GM18519 (cell line): ENCODE results near the gene FAM193B.

Experiments
- ATAC-seq: cut with Tn5 transposase; IDR thresholded peaks from one replicate; pipeline ENCODE4 v1.9.1; 2021; ENCODE audit warnings: mild to moderate bottlenecking, moderate library complexity; ENCODE audit not compliant: unreplicated experiment, low FRiP score

The FAM193B gene

DNA sequence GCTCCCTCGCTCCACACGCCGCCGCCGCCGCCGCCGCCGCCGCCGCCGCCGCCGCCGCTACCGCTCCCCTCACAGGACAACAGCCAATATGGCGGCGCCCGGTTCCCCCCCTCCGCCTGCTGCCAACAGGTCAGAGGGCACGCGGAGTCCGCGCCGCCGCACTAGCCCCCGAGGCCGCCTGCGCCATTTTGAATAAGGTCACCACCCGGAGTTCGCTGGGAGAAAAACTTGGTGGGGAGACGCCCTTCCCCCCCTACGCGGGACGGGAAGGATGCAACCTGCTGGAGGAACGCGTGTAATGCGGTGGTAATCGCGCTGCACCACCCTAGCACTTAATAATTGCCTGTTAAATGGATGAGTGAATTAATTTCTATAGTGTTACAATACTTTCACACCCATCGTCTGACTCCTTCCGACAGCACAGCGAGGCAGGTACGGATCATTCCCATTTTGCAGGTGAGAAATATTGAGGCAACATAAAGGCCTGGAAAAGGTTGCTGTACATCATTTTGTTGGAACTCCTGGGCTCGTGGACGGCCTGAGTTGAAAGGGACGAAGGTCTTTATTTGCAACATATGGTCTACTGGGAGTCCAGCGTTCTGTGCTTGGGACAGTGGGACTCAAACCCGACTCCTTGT is at the start of gene FAM193B:
Gene FAM193B, minus strand, starts transcription at position 90 of the 638 bp plus-strand sequence. CDS start 105 bp downstream, outside the sequence.
- peak; percentile 55 for ATAC-seq

DNA sequence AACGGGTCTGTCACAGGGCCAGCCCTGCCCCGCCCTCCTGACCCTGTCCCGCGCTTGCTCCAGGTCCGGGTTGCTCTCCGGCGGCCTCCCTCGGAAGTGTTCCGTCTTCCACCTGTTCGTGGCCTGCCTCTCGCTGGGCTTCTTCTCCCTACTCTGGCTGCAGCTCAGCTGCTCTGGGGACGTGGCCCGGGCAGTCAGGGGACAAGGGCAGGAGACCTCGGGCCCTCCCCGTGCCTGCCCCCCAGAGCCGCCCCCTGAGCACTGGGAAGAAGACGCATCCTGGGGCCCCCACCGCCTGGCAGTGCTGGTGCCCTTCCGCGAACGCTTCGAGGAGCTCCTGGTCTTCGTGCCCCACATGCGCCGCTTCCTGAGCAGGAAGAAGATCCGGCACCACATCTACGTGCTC is 49.8 kb upstream of the FAM193B start:
- ATAC-seq = no peak

DNA sequence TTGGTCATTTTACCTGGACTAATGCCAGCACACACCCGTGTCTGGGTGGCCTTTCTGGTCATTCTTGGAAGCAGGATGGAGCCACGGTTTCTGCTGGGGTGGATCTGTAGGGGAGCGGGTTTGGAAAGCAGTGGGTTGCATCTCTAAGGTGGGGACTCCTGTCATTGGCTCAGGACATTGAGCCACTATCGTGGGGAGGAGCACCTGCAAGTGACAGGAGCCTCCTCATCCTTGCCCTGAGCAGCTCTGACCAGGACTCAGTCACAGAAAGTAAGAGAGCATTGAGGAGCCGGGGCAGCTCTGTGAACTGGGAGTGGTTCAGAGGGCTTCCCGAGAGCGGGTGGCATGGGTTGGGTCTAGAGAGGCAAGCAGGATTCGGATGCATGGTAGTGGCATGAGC is 49.3 kb upstream of the FAM193B start:
- ATAC-seq = no peak

DNA sequence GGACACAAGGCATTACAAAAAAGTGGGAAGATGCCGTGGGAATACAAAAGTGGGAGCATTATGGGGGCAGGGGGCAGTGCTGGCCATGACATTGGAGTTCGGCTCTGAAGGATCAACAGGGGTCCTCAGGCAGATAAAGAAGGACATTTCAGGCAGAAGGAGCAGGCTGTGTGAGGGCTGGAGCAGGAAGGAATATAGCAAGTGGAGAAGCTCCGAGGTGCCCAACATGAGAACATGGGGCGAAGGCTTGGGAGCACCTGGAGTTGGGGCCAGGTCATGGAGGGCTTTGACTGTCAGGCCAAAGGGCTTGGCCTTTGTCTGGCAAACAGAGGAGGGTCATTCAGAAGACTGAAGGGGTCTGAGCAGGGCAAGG is 48.1 kb upstream of the FAM193B start:
- ATAC-seq = no peak

DNA sequence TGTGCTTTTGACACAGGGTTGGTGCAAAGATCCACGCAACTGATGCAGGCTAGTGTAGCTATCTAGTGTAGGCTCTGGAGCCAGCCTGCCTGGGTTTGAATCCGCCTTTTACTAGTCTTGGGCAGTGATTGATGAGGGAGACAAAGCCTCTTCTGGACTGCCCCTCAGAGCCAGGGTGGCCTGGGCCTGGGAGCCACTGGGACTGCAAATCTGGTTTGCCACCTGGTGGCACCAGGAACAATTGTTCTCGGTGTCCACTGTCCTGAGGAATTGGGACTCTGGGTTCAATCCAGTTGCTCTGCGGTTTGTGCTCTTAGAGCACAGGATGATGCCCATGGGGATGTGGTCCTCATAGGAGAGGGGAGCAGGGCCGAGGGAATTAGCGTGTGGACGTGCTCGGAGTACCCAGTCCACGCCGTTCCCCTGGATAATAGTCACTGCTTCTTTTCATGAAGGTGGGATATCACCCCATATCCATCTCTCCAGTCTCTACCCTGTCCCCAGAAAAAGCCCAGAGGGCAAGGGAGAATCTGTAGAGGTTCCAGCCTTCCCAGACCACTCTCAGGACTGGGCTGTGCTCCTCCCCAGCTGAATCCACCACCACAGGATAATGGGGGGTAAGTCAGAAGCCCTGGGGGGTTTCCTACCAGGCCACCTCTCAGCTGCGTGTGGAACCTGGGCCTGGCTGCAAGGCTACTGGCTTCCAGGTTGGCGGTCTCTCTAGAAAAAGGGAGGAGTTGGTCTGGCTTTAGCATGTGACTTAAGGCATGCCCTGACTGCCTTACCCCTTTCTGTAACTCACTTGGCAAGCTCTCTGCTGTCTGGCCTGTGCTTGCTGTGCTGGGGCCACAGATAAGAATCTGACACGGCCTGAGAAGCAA is 47.5 kb upstream of the FAM193B start:
- no peak for ATAC-seq

DNA sequence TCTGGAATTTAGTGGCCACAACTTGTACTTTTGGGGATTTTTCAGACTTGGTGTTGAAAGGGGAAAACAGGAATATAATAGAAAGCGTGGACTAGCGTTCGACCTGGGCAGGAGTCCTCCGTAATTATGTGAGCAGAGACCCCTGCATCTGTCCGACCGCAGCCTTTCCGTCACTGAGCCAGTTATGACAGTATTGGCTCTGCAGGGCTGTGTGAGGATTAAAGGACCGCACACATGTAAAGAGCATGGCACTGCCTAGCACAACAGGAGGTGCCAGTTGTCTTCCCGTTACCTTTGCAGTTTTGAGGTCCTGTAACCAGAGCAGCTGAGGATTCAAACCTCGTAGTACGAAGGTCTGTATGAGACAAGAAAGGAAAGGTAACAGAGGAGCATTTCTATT is 46.8 kb upstream of the FAM193B start:
- no peak for ATAC-seq

DNA sequence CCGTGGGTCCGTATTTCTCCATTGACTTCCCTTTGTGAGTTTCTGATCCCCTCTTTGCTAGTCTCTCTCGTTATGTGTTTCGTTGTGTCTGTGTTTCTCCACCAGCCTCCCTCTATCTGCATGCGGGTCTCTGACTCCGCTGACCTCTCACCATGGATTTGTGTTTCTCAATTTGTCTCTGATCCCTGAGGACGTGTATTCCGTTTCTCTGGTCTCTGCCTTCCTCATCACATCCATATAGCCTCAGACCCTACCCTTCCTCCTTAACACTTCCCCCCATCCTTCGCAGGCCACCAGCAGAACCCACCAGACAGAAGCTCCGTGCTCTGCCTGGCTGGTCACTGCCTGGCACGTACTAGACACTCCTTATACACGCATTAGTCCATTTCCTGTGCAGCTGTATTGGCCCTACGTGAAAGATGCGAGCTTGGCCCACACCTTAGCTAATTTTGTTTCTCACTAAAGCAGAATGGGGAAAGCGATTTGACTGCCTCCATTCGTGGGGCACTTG is 46.2 kb upstream of the FAM193B start:
- ATAC-seq = no peak

DNA sequence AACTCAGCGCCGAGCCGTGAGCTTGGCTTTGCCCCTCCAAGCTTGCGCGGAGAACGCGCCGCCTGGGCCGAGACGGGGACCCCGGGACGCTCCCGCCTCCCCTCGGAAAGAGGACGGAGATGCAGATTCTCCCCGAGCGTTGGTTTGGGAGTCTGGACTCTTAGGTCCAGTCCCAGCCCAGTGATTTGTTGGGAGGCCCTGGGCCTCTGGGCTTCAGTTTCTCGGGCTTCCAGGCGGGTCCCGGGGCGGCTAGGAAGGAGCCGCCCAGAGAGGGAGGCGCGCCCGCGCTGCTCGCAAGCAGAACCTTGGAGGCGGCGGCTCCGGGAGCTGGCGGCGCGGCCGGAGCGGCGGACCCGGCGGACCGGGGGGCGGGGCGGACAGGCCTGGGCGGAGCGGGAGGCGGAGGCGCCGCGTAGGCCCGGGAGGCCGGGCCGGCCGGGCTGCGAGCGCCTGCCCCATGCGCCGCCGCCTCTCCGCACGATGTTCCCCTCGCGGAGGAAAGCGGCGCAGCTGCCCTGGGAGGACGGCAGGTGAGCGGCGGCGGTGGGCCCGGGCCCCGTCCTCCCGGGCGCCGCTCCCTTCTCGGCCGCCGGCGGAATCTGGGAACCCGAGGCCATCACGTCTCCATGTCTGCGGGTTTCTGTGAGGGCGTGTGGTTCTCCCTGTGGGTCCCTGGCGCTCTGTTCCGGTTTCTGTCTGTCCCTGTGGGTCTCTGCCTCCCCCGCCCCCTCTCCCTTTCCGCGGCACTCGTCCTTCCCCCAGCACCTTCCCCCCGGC is 45.6 kb upstream of the FAM193B start, which contains the start of gene B4GALT7:
Gene B4GALT7, plus strand, starts transcription at position 402 of the 777 bp plus-strand sequence. Its CDS starts 79 bp downstream, at position 481.
- ATAC-seq = peak; percentile 81

DNA sequence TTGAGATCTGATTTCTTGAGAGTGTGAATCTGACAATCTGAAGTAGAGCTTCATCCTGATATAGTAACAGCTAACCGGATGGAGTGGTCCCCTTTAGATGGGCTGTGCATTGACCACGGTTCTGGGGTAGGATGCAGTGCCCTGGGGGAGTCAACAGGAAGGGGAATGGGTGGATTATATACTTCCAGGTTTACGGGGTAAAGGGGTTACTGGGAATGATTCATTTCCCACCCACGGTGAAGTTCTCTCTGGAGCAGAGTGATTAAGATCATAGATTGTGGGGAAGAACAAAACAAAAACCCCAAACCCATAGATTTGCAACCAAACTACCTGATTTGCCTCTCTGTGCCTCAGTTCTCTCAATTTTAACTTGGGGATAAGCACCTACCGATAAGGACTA is 44.1 kb upstream of the FAM193B start:
- ATAC-seq = no peak

DNA sequence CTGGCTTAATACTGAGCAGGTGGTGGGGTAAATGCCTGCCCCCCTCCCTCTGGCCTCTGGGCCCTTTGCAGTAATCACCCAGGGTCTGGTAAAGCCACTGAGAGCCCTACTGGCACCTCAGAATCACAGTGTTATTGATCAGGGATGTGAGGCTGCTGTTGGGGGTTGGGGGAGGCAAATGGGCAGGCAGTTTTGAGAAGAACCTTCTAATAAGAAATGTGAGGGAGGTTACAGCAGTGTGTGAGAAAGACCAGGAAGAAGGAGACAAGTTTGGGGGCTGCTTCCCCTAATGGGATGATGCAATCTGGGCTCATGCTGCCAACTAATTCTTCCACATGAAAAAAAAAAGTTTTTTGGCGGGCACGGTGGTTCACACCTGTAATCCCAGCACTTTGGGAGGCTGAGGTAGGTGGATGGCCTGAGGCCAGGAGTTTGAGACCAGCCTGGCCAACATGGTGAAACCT is 42.4 kb upstream of the FAM193B start:
- no peak for ATAC-seq

DNA sequence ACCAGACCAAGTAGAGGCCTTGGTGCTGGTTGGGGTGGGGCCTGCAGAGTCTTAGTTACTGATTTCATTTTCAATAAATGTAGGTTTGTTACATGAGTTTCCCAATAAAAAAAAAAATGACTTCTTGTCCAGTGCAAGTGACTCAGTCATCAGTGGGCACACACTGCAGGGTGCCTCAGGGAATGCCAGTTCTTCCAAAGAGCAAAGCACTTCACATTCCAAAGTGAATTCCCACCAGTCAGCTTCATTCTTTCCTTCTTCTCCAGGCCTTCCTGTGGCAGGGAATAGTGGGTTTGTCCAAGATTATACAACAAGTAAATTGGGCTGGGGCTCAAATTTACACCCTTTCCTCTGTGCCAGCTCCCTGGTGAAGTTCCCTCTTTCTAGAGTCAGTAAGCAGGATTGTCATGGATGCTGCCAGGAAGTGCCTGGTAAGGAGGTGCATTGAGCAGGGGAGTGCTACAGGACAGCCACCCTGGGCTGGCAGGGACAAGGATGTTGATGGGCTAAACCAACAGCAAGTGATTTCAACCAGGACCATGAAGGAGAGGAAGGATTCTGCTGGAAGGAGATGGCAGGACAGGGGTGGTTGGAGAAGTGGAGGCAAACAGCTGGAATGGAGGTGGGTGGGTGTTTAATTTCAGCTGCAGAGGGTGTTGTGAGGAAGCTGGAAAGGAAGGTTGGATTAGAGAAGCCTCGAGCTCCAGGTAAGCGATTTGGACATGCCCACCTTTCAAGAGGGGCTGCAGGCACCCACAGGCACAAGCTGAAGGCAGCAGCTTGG is 41.8 kb upstream of the FAM193B start:
- ATAC-seq = no peak

DNA sequence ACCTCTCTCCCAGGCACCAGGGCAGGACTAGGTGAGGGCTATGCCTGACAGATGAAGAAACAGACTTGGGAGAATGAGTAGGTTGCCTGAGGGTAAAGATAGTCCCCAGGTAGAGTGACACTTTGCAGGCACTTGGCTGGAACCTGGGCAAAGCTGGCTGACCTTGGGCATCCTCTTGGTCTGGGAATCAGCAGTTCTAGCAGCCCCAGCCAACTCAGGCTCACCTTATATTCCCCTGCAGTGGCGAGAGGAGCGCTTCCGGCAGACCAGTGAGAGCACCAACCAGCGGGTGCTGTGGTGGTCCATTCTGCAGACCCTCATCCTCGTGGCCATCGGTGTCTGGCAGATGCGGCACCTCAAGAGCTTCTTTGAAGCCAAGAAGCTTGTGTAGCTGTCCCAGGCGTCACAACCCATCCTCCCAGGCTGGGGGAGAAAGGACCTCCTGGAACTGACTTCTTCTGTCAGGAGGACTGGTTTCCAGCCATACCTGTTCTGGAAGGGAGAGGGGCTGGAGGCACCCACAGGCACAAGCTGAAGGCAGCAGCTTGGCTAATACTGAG is 40.7 kb upstream of the FAM193B start:
- ATAC-seq = no peak

DNA sequence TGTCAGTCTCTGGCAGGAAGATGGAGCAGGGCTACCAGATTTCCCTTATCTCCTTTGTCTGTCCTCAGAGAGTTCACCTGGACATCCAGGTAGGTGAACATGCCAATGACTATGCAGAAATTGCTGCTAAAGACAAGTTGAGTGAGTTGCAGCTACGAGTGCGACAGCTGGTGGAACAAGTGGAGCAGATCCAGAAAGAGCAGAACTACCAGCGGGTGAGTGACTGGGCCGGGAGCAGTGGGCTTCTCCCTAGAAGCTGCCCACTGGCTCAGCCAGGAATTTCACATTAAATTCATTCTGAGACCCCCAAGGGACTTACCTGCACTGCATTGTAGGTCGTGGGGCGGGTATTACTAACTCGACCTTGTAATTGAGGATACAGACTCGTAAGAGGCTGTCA is 39.7 kb upstream of the FAM193B start:
- ATAC-seq = no peak

DNA sequence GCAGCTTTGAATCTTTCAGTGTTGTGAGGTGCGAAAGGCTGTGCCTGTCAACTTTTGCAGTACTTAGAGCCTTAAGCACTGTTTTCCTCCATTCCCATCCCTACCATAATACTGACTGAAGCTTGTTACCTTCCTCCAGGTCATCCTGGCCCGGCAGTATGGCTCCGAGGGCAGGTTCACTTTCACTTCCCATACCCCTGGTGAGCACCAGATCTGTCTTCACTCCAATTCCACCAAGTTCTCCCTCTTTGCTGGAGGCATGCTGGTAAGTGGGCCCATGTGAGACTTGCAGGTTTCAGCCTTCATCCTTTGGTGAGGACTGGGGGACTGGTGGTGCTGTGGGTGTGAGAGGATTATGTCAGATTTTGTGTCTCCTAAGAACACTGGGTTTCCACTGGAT is 39.1 kb upstream of the FAM193B start:
- no peak for ATAC-seq

DNA sequence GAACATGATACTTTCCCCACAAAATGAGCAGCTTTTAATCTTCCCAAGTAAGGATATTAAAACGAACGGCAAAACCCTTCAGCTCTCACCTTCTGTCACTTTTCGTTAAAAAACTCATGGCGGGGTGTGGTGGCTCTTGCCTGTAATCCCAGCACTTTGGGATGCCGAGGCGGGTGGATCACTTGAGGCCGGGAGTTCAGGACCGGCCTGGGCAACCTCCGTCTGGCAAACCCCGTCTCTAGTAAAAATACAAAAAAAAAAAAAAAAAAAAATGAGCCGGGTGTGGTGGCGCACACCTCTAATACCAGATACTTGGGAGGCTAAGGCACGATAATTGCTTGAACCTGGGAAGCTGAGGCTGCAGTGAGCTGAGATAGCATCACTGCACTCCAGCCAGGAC is 38.5 kb upstream of the FAM193B start:
- ATAC-seq = no peak

DNA sequence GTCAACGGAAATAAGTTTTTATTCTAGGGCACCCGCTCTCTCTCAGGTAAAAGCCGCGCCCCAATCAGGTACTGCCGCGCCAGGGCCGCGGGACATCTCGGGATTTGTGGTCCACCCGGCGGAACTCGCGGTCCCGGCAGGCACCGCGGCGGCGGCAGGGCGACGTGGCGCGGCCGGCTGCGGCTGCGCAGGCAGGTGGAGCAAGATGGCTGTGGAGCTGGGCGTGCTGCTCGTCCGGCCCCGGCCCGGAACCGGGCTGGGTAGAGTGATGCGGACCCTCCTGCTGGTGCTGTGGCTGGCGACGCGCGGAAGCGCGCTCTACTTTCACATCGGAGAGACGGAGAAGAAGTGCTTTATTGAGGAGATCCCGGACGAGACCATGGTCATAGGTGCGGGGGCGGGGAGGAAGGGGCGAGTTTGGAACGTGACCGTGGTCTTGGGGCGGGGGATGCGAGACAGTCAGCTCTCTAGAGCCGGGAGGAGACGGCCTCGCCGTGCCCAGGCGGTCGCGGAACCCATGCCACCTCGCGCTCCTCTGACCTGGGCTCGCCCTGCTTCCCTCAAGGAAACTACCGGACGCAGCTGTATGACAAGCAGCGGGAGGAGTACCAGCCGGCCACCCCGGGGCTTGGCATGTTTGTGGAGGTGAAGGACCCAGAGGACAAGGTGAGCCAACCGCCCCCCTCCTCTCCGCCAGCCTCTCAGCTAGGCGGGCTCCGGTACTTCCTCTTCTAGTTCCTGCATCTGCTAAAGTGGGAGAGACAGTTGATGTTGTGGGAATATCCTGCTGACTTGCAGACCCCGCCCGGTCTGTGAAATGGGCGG is 37.9 kb upstream of the FAM193B start, which contains the start of gene TMED9:
Gene TMED9, plus strand, starts transcription at position 194 of the 825 bp plus-strand sequence. Its CDS starts 12 bp downstream, at position 206.
- ATAC-seq = peak; percentile 84

DNA sequence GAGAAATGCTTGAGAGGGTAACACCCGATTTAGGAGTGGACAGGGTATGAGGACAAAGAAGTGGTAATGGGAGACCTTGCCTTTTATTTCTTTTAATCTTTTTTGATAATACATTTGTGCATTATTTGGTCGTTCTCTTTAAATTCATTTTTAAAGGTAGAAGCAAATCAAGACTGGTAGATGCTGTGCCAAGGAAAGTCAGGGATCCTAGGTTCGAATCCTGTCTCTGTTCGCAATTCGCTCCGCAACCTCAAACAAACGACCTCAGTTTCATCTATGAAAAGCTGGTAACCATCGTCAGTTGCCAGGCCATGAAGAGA is 37.3 kb upstream of the FAM193B start:
- ATAC-seq = no peak

DNA sequence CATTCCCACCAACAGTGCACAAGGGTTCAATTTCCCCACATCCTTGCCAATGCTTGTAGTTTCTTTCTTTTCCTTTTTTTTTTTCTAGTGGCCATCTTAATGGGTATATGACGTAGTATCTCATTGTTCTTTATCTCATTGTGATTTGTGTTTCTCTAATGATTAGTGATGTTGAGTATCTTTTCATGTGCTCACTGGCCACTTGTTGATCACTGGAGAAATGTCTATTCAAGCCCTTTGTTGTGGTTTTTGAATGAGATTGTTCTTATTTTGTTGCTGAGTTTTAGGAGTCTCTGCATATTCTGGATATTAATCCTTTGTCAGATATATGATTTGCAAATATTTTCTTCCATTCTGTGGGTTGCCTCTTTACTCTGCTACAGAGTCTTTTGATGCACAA is 36.0 kb upstream of the FAM193B start:
- no peak for ATAC-seq

DNA sequence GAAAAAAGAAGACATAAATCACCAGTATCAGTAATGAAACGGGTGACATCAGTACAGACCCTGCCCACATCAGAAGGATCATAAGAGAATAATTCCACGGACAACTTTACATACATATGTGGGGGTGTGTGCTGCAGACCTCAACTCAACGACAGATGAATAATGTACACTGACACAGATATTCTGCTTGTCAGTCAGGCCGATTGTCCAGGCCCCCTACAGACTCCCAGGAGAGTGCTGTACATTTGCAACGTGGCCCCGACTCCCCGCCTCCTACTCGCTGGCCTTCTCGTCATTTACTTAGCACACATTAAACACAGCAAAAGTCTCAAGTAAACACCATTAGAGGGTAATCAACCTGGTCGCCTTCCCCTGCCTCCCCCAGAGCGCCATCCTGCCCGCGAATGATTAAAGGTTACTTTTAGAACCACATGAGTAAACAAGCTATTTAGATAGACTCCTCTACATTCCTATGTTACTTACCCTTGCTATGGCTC is 34.1 kb upstream of the FAM193B start:
- no peak for ATAC-seq
